Eye (tissue), 1 donor: ENCODE measurements around the gene EXOSC6.
"Not testable (repeated sequence)": the region's sequence is repeated elsewhere in the genome, so short reads cannot be mapped to it uniquely, and the experiment has no call there.

Experiments used
- DNase-seq: peaks from one replicate; pipeline ENCODE4 v3.0.0-alpha.2; 2015

EXOSC6 gene

DNA sequence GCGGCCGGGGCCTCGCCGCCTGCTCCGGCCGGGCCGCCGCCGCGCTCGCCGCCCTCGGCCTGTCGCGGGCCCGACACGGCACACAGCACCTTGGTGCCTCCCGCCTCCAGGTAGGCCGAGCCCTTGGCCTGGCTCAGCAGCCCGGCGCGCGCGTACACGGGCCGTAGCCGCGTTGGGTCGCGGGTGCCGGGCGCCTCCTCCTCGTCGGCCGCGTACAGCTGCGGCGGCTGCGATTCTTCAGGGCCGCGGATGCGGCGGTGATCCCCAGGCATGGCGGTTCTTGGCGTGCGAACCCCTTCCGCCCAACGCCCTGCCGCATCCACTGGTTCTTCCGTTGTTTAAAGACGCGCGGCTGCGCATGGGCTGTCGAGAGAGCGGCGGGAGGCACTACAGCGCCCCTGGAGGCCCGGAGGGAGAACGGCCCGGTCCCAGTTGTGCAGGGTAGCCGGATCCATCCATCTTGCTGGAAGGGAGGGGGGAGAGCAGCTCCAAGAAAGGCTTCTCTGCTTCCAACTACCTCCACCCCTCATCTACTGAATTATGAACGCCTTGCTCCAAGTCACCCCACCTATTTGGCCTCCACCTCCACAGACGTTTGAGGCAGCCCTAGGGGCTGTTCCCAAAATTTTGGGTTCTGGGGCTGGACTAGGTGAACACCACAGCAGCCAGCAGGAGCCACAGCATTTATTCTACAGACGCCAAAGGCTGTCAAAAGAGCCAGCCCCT lies at the start of gene EXOSC6:
TSS of gene EXOSC6 (minus strand) at position 312 of the 726 bp plus-strand sequence. CDS start at position 272, 40 bp downstream.
- DNase-seq: peak; percentile 97

DNA sequence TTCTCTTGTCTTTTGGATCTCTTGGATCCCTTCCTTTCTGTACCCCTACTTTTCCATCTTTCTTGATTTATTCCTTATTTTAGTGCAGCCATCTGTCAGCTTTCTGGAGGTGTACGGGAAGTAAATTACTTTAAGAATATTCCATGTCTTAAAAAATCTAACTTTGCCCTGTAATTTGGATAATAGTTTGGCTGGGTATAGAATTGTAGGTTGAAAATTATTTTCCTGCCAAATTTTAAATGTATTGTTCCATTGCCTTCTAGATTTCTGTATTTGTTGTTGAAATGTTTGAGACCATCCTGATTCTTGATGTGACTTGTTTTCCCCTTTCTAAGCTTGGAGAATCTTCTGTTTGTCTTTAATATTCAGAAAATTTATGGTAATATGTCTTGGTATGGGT lies 49.4 kb upstream of the EXOSC6 start:
- no peak for DNase-seq

DNA sequence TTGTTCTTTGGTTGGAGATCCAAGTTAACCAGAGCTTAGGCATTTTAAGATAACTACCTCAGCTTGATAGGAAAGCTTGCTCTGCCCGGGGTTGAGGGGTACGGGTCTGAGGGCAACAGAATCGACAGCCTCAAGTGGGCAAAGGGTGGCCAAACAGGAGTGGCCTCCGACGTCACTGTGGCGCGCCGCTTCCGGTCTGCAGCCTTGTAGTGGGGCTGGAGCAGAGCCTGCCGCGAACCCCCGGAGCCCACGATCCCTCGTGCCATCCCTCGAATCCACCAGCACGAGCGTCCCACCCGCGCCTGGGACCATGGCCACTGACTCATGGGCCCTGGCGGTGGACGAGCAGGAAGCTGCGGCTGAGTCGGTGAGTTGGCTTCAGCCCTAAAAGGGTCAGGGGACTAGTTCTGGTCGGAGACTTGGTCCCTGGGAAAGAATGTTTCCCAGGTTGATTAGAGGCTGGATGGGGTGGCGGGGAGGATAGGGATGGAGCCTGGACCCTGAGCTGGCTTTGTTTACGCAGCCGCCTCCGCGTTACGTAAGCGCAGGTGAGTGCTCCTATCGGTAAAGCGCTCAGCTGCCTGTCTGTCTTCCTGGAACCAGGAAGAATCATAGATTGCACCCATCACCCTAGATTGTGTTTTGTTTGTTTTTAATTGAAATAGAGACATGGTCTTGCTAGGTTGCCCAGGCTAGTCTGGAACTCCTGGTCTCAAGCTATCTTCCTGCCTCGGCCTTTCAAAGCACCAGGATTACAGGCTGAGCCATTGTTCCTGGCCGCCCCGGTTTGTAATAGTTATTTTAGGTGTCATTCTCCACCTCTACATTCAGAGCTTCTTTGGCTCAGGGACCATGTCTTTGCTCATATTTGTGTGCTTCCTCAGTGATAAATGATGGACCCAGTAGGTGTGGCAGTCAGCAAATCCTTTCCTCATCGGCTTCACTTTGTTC lies 47.5 kb upstream of the EXOSC6 start, which contains the start of gene DDX19B:
TSS of gene DDX19B (plus strand) at position 199 of the 951 bp plus-strand sequence. CDS start at position 311, 112 bp downstream.
- DNase-seq: peak; percentile 92

DNA sequence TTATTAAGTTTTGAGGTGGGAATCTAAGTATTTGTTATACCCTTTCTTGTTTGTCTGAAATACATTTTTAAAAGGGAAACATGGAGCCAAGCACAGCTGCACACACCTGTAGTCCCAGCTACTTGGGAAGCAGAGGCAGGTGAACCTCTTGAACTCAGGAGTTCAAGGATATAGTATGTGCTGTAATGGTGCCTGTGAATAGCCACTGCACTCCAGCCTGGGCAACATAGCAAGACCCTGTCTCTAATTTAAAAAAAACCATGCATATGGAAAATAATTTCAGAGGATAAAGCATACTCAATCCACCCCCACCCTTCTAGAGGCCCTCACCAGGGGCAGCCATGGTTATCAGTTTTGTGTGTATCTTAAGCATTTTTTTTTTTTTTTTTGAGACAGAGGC lies 43.9 kb upstream of the EXOSC6 start:
- no peak for DNase-seq

DNA sequence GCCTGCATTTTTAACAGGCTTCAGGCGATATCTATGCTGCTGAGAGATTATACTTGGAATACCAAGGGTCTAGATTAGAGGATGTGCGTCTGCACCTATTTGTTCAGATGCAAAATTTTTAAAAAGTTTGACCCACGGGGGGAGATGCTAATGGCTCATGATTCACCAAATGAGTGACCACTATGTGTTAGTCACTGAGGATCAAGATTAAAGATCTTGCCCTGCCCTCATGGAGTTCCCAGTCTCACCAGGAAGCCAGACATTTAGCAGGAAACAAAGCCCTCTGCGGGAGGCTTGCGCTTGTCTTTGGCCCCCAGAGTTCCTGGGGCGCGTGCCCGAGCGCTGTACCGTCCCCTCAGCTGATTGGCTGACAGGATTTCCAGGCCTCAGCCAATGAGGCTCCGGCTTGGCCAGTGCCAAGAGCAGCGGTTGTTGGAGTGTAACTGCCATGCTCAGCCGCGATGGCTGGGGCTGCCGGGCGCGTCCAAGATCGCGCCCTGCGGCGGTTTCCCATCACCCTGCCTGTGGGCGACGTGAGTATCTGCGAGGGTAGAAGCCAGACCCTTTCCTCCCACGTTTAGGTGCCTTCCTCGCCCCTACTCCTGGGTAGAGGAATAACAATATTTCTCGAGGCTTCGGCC lies 42.8 kb upstream of the EXOSC6 start:
- DNase-seq: no peak

DNA sequence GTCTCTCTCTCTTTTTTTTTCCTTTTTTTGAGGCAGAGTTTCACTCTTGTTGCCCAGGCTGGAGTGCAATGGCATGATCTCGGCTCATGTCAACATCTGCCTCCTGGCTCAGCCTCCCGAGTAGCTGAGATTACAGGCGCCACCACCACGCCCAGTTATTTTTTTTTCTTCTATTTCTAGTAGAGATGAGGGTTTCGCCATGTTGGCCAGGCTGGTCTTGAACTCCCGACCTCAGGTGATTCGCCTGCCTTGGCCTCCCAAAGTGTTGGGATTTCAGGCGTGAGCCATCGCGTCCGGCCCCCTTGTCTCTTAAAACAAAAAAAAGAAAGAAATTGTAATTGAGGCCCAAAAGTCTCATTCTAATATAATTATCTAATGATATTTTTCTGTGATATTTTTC lies 40.4 kb upstream of the EXOSC6 start:
- DNase-seq: not testable (repeated sequence)

DNA sequence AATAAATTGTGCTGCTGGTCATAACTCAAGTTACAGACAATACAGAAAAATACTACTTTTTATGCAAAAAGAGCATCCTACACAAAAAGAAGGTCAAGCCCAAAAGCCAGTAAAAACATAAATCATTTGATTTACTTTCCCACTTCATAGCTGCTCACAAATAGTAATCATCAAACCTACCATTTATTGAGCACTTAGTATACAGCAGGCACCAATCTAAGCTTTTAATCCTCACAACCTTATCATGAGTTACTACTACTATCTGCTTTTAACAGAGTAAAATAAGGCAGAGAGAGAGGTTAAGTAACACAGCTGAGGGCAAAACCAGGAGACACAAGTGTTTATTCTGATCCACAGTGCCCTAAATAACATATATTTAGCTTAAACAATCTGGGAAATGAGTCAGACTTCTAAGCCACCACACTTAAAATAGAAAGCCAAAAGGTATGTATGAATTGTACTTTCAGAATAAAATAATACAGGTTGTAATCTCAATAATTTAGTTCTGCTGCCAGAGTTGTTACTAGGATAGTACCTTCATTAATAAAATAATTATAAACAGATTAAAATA lies 39.3 kb upstream of the EXOSC6 start:
- DNase-seq: no peak

DNA sequence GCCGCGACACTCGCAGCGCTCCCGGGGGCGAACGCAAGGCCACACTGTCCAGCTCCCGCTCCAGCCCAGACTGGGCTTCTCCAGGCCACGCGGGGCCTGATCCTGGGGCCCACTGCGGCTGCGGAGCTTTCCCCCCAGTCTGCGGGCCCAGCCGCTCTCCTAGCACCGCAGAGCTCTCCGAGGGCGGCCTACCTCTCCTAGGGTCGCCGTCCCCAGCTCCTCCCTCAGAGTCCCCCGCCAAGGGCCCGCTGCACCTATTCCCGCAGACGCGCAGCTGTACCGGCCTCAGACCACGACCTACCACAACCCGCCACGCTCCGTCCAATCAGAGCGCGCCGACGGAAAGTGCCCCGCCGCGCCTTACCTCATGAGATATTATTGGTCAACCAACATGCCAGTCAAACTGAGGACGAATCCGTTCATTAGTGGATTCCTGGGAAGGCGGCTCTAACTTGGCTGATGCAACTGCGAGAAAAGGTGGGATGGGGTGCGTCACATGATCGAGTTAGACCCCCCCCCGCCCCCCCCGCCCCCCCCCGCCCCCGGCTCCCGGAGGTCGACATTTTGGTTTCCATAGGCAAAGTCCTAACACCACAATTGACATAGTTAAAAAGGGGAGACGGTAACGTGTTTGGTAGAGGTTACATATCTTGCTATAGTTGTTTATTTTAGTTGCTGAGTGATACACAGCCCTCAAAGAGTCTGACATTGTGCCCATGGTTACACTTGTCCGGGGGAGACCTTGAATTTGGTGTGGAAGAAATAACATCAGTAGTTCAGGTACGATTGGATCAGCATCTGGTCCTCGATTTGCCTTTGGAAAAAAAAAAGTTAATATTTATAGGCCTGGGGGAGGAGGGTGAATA lies 37.7 kb upstream of the EXOSC6 start, which contains the start of gene AARS1:
TSS of gene AARS1 (minus strand) at position 278 of the 866 bp plus-strand sequence. CDS start 6,743 bp downstream, outside the sequence.
- peak; percentile 100 for DNase-seq

DNA sequence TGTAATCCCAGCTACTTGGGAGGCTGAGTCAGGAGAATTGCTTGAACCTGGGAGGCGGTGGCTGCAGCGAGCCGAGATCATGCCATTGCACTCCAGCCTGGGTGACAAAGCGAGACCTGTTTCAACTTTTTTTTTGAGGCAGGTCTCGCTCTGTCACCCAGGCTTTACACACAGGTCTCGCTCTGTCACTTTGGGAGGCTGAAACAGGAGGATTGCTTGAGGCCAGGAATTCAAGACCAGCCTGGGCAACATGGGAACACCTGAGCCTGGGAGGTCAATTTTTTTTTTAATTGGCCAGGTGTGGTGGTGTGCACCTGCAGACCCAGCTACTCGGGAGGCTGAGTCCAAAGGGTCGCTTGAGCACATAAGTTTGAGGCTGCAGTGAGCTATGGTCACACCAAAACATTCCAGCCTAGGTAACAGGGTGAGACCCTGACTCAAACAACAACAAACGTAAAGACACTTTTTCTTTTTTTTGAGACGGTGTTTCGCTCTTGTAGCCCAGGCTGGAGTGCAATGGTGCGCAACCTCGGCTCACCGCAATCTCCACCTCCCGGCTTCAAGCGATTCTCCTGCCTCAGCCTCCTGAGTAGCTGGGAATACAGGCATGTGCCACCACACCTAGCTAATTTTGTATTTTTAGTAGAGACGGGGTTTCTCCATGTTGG lies 35.7 kb upstream of the EXOSC6 start:
- peak; percentile 2 for DNase-seq

DNA sequence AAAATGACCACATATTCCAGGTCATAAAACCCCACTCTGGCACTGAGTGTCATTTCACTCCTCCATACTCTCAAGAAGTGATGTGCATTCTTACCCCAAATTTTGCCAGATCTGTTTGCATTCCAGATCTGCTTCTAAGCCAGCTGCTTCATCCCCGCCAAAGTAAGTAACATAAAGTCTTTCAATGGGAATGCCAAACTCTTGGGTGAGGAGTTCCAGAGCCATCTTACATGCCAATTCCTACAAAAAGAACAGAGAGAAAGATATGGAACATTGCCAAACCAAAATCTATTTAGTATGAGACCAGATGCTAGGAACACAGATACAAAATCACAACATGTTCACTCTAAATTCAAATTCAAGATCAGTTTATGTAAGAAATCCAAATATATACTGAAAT lies 24.7 kb upstream of the EXOSC6 start:
- DNase-seq: no peak

DNA sequence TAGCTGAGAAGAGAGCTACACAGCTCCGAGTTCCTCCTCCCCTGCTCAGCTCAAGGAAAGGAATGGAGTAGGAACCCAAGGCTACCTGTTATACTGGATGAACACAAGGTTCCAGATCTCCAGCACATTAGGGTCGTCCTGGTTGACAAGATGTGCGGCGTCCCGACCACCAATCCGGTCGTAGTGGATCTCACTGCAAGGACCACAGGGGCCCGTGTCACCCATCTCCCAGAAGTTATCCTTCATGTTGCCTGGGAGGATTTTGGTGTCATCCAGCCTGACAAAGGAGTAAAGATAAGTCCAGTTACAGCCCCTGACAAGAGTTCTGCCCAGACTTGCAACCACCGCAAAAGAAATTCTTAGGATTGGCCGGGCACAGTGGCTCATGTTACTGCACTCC lies 20.0 kb upstream of the EXOSC6 start:
- no peak for DNase-seq

DNA sequence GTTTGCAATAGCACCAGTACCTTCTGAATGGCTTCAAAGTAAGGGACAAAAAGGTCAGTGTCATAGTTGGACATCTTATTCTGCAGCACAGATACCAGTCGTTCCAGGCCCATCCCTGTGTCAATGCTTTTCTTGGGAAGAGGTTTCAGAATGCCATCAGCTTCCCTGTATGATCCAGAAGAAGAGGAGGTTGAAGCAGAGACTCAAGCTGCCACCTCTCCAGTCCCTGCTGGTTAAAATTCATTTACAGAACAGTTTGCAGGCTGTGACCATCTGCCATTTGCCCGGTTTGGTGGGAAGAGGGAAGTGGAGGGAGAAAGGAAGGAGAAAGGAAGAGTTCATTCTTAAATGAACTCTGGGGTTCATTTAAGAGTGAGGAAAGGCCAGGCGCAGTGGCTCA lies 18.4 kb upstream of the EXOSC6 start:
- DNase-seq: no peak

DNA sequence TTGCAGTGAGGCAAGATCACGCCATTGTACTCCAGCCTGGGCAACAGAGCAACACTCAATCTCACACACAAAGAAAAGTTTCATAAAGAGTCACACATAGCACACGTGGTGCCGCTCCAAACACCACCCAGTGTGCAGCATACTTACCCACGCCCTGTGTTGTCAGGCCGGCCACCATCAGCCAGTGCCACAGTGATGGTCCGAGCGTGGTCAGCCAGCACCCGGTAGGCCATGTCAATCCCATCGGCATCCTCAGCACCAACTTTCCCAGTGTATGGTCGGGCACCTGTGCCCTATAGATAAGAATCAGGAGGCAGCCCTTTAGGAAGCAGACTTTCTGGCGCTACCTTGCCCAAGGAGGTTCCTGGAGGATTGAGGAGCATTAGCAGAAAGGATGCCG lies 17.7 kb upstream of the EXOSC6 start:
- DNase-seq: no peak

DNA sequence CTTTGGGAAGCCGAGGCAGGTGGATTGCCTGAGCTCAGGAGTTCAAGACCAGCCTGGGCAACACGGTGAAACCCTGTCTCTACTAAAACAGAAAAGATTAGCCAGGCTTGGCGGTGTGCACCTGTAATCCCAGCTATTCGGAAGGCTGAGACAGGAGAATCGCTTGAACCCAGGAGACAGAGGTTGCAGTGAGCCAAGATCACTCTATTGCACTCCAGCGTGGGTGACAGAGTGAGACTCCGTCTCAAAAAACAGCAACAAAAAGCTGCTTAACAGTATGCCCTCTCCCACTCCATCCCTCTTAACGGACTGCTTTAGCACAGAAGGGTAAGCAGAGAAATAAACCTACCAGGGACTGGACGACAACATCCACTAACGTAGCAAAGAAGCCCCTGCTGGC lies 16.2 kb upstream of the EXOSC6 start:
- not testable (repeated sequence) for DNase-seq

DNA sequence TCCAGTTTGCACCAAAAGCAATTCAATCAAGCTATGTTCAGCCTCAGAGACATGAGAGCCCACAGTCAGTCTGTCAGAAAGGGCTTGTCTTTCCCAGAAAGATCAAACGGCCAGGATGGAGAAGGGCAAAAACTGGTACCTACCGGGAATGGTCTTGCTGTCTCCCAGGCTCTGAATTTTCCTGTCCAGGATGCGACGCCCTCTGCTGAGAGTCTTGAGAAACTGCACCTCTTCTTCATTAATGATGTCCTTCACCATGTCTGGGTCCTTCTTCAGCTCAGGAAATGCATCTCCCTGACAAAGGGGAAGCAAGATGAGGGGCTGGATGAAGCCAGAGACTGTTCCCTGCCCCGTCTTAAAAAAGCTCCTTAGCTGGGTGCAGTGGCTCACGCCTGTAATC lies 15.8 kb upstream of the EXOSC6 start:
- DNase-seq: peak; percentile 64

DNA sequence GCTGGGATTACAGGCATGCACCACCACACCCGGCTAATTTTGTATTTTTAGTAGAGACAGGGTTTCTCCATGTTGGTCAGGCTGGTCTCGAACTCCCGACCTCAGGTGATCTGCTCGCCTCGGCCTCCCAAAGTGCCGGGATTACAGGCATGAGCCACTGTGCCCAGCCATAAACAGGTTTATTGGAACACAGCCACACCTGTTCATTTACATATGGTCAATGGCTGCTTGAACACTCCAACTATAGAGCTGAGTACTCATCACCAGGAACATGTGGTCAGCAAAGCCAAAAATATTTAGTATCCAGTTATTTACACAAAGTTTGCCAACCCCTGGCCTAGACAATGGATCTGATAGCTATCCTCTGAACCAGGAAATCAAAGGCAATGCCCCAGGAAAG lies 8.2 kb upstream of the EXOSC6 start:
- DNase-seq: not testable (repeated sequence)

DNA sequence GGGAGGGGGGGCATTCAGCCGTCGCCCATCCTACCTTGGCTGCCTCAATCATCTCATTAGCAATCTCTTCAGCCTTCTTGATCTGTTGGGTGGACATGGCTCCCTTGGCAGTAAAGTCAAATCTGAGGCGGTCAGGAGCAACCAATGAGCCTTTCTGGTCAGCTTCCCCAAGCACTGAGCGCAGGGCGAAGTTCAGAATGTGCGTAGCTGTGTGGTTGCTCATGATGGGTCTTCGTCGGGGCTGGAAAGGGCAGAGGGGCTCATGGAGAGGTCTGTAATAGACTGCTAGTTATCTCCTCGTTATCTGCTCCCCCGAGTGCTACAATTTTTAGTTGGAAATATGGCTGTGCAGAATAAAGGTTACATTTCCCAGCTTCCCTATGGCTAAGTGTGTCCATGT lies 7.2 kb upstream of the EXOSC6 start:
- DNase-seq: no peak

DNA sequence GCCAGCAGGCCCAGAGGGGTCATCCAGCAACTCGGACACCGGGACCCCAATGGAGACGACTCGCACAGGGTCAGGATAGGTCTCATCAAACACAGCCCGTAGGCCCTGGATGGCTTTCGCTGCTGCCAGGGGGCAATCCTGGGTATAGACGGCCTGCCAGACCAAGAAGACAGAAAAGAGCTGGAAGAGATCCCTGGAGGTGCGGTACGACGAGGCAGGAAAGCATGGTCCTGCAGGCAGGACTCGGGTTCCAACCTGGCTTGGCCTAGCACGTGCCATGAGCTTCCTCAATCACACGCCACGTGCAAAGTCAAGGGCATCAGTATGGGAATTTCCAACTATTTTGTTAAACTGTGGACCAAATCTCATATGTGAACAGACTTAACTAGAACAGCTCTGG lies 6.3 kb upstream of the EXOSC6 start:
- no peak for DNase-seq

DNA sequence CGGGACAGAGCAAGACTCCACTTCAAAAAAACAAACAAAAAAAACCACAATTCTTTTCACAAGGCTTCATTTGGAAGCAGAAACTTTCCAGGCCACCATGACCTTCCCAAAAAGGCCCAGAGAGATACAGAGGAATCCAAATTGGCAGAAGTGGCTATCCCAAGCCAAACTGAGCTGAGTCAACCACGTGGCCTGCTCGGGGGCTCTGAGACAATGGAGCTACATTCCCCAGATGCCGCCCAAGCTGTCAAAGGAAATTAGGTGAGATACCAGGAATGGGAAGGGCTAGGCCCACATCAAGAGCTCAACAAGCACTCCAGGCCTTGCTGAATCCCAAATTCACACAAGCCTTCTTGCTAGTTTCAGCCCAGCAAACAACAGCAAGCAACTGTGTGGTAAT lies 5.7 kb upstream of the EXOSC6 start:
- DNase-seq: peak; percentile 24

DNA sequence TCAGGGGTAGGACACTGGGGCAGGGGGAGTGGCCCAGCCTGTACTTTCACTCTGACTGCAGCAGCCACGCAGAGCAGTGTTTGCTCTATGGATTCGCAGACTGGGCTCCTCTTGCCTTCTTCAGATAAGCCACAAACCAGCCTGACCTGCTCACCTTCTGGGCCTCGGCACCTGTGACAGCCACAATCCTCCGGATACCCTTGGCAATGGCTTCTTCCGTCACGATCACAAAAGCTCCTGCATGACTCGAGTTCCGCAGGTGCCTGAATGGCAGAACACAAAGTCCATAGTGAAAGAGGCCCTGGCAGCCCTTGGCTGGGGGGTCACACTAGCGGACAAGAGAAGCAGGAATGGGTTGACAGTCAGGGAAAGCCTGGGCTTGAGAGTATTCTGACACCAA lies 3.8 kb upstream of the EXOSC6 start:
- DNase-seq: no peak

DNA sequence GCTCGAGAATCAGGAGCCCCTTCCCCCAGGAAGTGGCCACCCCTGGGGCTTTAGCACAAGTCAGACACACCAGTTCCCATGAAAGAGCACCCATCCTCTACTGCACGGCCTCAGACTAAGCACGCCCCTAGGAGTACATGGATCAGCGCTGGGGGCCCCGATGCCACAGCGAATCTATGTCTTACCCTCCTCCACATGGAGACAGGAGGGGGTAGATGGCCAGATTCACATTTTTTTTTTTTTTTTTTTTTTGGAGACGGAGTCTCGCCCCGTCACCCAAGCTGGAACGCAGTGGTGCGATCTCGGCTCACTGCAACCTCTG lies 3.2 kb upstream of the EXOSC6 start:
- DNase-seq: no peak
